Panc1 (cell line): ENCODE measurements around the gene SLC13A1. TPM values are rescaled to one million over a fixed set of nuclear protein-coding genes. Genes with fewer than 3 reads are reported as not detected.
"Not testable (repeated sequence)": the region's sequence is repeated elsewhere in the genome, so short reads cannot be mapped to it uniquely, and the experiment has no call there.

ENCODE experiments used
- ATAC-seq: fragments of 200-7000 bp; cut with Tn5 transposase; 2 replicates; pipeline ENCODE4 v1.9.1; 2020; ENCODE audit warnings: mild to moderate bottlenecking, moderate library complexity
- BruUV-seq: library from RNA; stranded (reverse); fragments of 400-500 nt; replicated peaks from 2 replicates; lab custom pipeline; 2021; lab: Mats Ljungman, UMichigan
- CTCF ChIA-PET: fragments of 300-600 bp; sonication (Branson Sonifier 250); formaldehyde crosslinking; loops from one replicate; lab custom pipeline; 2022; ENCODE audit warnings: antibody characterized with exemption; lab: Charles Lee
- POLR2A ChIA-PET: fragments of 300-600 bp; sonication (Branson Sonifier 250); formaldehyde crosslinking; loops from one replicate; lab custom pipeline; 2022; ENCODE audit warnings: antibody characterized with exemption; lab: Charles Lee
- DNase-seq: peaks from one replicate; pipeline ENCODE4 v3.0.0-alpha.2; 2010; ENCODE audit warnings: low read depth, low spot score
- H3K27ac ChIP-seq: 2 replicates; pipeline ENCODE4 v1.5.1; 2011; ENCODE audit warnings: mild to moderate bottlenecking, low read length, inconsistent platforms
- H3K27me3 ChIP-seq: fragments of 200-500 bp; sonication (Bioruptor generic); 2 replicates; pipeline ENCODE4 v1.6.0; 2014; ENCODE audit warnings: low read length, inconsistent platforms; ENCODE audit not compliant: control insufficient read depth, insufficient read depth
- H3K36me3 ChIP-seq: fragments of 200-500 bp; sonication (Bioruptor generic); 2 replicates; pipeline ENCODE4 v1.5.1; 2014; ENCODE audit warnings: inconsistent platforms, mild to moderate bottlenecking, low read length, moderate library complexity; ENCODE audit not compliant: control insufficient read depth, insufficient read depth
- H3K4me1 ChIP-seq: 2 replicates; pipeline ENCODE4 v1.5.1; 2011; ENCODE audit warnings: inconsistent platforms, mild to moderate bottlenecking, low read length, moderate library complexity; ENCODE audit not compliant: control insufficient read depth, insufficient read depth
- H3K4me3 ChIP-seq, 2 experiments: 2 replicates each; pipeline ENCODE4 v1.5.1; 2011 to 2012; ENCODE audit warnings: low read depth in 2 of 2, low read length in 2 of 2, mild to moderate bottlenecking in 2 of 2, inconsistent platforms in 1 of 2, moderate library complexity in 1 of 2
- H3K9me3 ChIP-seq: fragments of 200-500 bp; sonication (Bioruptor generic); 2 replicates; pipeline ENCODE4 v1.5.1; 2014; ENCODE audit warnings: low read depth, mild to moderate bottlenecking, inconsistent platforms, low read length, moderate library complexity; ENCODE audit not compliant: control insufficient read depth, insufficient read depth
- POLR2AphosphoS5 ChIP-seq: IDR thresholded peaks from 2 replicates; pipeline ENCODE4 v1.6.1; 2012; ENCODE audit warnings: mild to moderate bottlenecking, low read depth, low read length, moderate library complexity
- SIN3A ChIP-seq: IDR thresholded peaks from 2 replicates; pipeline ENCODE4 v1.6.1; 2012; ENCODE audit warnings: low read depth, mild to moderate bottlenecking, low read length, moderate library complexity, borderline replicate concordance; ENCODE audit not compliant: insufficient read depth
- TCF7L2 ChIP-seq: IDR thresholded peaks from 2 replicates; pipeline ENCODE4 v1.6.1; 2011; ENCODE audit warnings: mild to moderate bottlenecking, low read depth, low read length, inconsistent platforms
- in situ Hi-C: cut with HindIII; loops from 2 replicates; pipeline ENCODE4 v1.10.0; 2016; ENCODE audit warnings: low sequenced_read_pairs, low pct_unique_long_range_greater_than_20kb
- intact Hi-C: fragments of 100-400 bp; cut with micrococcal nuclease; formaldehyde crosslinking; loops from one replicate; pipeline ENCODE4 v1.10.0; 2022; ENCODE audit not compliant: unreplicated experiment
- total RNA-seq: library from RNA; stranded (reverse); gene quantifications from one replicate; pipeline ENCODE4 v1.2.1, GENCODE V29; 2021; ENCODE audit not compliant: unreplicated experiment
- TF ChIP-seq, protein P1 (sequence below): fragments of 450-650 bp; IDR thresholded peaks from 2 replicates; pipeline ENCODE4 v1.5.1; 2017; ENCODE audit warnings: mild to moderate bottlenecking
- TF ChIP-seq, protein P2 (sequence below), 2 experiments: IDR thresholded peaks; 2 replicates each; pipeline ENCODE4 v1.6.1; 2011 to 2012; ENCODE audit warnings: low read depth in 2 of 2, control low read depth in 1 of 2, low read length in 1 of 2, mild to moderate bottlenecking in 1 of 2, moderate library complexity in 1 of 2; ENCODE audit not compliant: insufficient read depth in 1 of 2

Gene SLC13A1
- total RNA-seq, 1 experiment from 2014 or later, result not detected

DNA sequence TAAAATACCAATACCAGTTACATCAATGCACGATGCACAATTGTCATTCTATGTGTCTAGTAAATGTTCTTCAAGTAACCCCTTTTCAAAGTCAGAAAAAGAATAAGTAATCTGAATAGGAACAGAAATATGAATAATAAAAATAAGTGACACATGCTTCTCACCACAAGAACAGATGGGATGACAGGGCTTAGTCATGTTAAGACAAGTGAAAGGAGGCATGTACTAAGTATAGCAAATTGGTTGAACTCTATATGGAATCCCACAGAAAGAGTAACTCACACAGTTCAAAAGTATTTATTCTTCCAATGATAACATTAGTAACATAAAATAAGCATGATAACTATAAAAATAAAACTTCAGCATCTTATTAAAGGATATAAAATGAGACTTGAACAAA is 103.3 kb downstream of the SLC13A1 start:
- Histone ChIP-seq H3K9me3 (no peaks in the 10 kb centered on the region), H3K4me1 (no peaks in the 10 kb centered on the region), H3K4me3 (no peak overlapping the region), H3K27ac (no peak overlapping the region), H3K36me3 (no peaks in the 10 kb centered on the region), H3K27me3 (no peaks in the 10 kb centered on the region)
- TF ChIP-seq TCF7L2, result no peak
- no peak for TF ChIP-seq POLR2AphosphoS5
- TF ChIP-seq, protein P1, sequence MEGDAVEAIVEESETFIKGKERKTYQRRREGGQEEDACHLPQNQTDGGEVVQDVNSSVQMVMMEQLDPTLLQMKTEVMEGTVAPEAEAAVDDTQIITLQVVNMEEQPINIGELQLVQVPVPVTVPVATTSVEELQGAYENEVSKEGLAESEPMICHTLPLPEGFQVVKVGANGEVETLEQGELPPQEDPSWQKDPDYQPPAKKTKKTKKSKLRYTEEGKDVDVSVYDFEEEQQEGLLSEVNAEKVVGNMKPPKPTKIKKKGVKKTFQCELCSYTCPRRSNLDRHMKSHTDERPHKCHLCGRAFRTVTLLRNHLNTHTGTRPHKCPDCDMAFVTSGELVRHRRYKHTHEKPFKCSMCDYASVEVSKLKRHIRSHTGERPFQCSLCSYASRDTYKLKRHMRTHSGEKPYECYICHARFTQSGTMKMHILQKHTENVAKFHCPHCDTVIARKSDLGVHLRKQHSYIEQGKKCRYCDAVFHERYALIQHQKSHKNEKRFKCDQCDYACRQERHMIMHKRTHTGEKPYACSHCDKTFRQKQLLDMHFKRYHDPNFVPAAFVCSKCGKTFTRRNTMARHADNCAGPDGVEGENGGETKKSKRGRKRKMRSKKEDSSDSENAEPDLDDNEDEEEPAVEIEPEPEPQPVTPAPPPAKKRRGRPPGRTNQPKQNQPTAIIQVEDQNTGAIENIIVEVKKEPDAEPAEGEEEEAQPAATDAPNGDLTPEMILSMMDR, result no peak
- TF ChIP-seq, protein P2, sequence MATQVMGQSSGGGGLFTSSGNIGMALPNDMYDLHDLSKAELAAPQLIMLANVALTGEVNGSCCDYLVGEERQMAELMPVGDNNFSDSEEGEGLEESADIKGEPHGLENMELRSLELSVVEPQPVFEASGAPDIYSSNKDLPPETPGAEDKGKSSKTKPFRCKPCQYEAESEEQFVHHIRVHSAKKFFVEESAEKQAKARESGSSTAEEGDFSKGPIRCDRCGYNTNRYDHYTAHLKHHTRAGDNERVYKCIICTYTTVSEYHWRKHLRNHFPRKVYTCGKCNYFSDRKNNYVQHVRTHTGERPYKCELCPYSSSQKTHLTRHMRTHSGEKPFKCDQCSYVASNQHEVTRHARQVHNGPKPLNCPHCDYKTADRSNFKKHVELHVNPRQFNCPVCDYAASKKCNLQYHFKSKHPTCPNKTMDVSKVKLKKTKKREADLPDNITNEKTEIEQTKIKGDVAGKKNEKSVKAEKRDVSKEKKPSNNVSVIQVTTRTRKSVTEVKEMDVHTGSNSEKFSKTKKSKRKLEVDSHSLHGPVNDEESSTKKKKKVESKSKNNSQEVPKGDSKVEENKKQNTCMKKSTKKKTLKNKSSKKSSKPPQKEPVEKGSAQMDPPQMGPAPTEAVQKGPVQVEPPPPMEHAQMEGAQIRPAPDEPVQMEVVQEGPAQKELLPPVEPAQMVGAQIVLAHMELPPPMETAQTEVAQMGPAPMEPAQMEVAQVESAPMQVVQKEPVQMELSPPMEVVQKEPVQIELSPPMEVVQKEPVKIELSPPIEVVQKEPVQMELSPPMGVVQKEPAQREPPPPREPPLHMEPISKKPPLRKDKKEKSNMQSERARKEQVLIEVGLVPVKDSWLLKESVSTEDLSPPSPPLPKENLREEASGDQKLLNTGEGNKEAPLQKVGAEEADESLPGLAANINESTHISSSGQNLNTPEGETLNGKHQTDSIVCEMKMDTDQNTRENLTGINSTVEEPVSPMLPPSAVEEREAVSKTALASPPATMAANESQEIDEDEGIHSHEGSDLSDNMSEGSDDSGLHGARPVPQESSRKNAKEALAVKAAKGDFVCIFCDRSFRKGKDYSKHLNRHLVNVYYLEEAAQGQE (IDR thresholded peaks at IDR 0.05; ENCODE audit: insufficient read depth in 1 of 2, low read depth in 2 of 2, low read length in 1 of 2), result no peak
- no peak for TF ChIP-seq SIN3A
- ATAC-seq (no peak), DNase-seq (no peak)
- ChIA-PET POLR2A (no interaction called here), CTCF (no interaction called here)
- in situ Hi-C loops, result no loop called here
- no TSS peak for BruUV-seq
- intact Hi-C loops, result no loop called here

DNA sequence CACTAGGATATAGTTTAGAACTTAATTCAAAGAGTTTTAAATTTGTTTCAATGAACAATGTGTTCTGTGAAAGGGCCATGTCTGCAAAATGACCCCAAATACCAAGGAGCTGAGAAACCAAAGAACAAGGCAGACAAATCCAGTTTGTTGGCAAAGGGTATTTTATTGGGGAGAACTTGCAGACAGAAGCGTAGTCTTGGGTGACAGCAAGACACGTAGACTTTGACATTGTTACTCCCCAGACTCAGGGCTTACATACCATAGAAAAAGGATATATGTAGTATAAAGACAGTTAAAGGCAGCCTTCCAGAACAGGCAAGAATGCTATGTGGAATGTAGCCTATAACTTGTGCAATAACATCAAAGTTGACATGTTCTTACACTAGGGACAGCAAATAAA is 109.3 kb downstream of the SLC13A1 start:
- in situ Hi-C loops, result no loop called here
- POLR2A ChIA-PET, result no interaction called here
- TF ChIP-seq, protein P1, result no peak
- TF ChIP-seq POLR2AphosphoS5, result no peak
- TF ChIP-seq, protein P2 (IDR thresholded peaks at IDR 0.05; ENCODE audit: insufficient read depth in 1 of 2, low read depth in 2 of 2, low read length in 1 of 2), result no peak
- TF ChIP-seq TCF7L2, result no peak
- TF ChIP-seq SIN3A, result no peak

DNA sequence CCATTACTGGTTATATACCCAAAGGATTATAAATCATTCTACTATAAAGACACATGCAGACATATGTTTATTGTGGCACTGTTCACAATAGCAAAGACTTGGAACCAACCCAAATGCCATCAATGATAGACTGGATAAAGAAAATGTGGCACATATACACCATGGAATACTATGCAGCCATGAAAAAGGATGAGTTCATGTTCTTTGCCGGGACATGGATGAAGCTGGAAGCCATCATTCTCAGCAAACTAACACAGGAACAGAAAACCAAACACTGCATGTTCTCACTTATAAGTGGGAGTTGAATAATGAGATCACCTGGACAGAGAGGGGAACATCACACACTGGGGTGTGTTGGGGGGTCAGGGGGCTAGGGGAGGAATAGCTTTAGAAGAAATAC is 112.9 kb downstream of the SLC13A1 start:
- H3K9me3 ChIP-seq, in situ Hi-C loops, H3K4me3 ChIP-seq, intact Hi-C loops, DNase-seq, ATAC-seq, POLR2A ChIA-PET, H3K4me1 ChIP-seq, H3K27me3 ChIP-seq, BruUV-seq, CTCF ChIA-PET, H3K27ac ChIP-seq, H3K36me3 ChIP-seq: not testable (repeated sequence)

More for the DNA sequence above, 109.3 kb downstream of the SLC13A1 start:
- ATAC-seq, result no peak
- CTCF ChIA-PET, result no interaction called here
- intact Hi-C loops, result no loop called here
- Histone ChIP-seq H3K27ac (no peak overlapping the region), H3K27me3 (no peaks in the 10 kb centered on the region), H3K4me3 (no peak overlapping the region), H3K9me3 (no peaks in the 10 kb centered on the region), H3K36me3 (no peaks in the 10 kb centered on the region), H3K4me1 (no peaks in the 10 kb centered on the region)
- no TSS peak for BruUV-seq
- no peak for DNase-seq

DNA sequence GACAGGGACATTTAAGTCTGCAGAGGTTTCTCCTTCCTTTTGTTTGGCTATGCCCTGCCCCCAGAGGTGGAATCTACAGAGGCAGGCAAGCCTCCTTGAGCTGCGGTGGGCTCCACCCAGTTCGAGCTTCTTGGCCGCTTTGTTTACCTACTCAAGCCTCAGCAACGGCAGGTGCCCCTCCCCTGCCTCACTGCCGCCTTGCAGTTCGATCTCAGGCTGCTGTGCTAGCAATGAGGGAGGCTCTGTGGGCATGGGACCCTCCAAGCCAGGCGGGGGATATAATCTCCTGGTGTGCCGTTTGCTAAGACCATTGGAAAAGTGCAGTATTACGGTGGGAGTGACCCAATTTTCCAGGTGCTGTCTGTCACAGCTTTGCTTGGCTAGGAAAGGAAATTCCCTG is 114.9 kb downstream of the SLC13A1 start:
- H3K27ac ChIP-seq, intact Hi-C loops, H3K36me3 ChIP-seq, in situ Hi-C loops, ATAC-seq, H3K4me1 ChIP-seq, H3K27me3 ChIP-seq, DNase-seq, CTCF ChIA-PET, H3K4me3 ChIP-seq, H3K9me3 ChIP-seq, POLR2A ChIA-PET, BruUV-seq: not testable (repeated sequence)
